HG02610 (cell line): ENCODE results near the gene CCDC85C.

Experiments used
- ATAC-seq: cut with Tn5 transposase; IDR thresholded peaks from one replicate; pipeline ENCODE4 v1.9.1; 2021; ENCODE audit warnings: mild to moderate bottlenecking, moderate library complexity; ENCODE audit not compliant: unreplicated experiment

Gene CCDC85C

DNA sequence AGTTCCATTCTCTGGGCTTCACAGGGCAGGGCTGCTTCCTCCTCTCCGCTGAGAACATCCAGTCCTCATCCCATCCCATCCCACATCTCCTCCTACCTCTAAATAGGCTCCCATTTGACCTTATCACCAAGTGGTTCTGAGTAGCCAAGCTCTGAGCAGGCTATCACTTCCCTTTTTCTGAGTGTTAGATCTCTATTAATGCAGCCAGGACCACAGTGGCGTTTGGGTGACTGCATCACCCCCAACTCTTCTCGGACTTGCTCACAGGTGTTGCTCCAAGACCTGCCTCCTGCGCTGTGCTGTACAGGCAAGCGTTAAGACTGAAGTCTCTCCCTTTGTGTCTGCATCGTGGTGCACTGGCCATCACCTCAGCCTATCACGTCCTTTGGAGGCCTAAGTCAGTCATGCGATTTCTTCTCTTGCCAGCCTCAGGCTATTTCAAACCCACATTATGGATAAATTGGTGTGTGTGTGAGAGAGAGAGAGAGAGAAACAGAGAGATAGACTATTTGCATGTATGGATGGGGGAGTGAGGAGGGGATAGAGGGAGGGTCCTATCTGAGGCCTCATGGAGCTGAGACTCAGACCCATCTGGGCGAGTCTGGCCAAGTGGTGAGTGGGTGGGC lies 28.5 kb upstream of the CCDC85C start:
- no peak for ATAC-seq

DNA sequence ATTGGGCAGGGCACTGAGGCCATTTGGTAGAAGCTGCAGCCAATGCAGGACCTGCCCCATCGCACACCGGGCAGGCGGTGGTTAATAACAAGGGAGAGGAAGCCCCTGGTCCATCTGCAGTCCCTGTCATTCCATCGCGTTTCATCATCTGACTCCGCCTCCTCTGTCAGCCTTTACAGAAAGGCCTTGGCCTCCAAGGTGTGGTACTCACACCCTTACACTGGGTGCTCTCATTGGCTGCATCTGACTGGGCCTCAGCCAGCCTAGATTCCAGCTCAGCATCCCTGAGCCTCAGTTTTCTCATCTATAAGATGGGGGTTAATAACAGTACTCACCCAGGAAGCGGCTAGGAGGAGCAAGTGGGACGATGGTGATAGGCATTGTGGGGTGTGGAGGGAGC lies 26.2 kb upstream of the CCDC85C start:
- no peak for ATAC-seq

DNA sequence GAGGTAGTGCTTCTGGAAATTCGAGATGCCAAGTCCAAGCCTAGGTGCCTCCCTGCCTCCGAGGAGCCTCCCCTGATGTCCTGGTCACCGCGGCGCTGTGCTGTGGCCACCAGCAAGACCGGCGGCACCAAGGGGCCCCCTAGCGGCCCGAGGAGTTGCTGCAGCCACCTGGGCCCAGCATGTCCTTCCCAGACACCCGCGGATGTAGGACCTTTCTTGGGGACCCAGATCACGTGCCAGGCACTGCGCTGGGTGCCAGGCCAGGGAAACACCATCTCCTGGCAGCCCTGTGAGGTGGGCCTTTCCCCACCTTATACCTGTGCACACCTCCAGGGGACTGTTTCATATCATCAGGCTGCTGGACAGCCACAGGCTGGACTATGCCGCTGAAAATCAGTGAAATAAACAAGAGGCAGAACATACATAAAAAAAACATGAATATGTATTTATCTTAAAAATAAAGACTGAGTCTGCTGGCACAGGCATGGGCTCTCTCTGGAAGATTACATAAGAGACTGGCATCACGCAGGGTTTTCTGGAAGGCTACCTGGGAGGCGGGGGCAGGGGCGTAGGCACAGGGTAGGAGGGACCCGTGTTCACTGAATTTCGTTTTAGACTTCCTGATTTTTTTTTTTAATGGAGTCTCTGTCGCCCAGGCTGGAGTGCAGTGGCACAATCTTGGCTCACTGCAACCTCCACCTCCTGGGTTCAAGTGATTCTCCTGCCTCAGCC lies 25.0 kb upstream of the CCDC85C start:
- no peak for ATAC-seq

DNA sequence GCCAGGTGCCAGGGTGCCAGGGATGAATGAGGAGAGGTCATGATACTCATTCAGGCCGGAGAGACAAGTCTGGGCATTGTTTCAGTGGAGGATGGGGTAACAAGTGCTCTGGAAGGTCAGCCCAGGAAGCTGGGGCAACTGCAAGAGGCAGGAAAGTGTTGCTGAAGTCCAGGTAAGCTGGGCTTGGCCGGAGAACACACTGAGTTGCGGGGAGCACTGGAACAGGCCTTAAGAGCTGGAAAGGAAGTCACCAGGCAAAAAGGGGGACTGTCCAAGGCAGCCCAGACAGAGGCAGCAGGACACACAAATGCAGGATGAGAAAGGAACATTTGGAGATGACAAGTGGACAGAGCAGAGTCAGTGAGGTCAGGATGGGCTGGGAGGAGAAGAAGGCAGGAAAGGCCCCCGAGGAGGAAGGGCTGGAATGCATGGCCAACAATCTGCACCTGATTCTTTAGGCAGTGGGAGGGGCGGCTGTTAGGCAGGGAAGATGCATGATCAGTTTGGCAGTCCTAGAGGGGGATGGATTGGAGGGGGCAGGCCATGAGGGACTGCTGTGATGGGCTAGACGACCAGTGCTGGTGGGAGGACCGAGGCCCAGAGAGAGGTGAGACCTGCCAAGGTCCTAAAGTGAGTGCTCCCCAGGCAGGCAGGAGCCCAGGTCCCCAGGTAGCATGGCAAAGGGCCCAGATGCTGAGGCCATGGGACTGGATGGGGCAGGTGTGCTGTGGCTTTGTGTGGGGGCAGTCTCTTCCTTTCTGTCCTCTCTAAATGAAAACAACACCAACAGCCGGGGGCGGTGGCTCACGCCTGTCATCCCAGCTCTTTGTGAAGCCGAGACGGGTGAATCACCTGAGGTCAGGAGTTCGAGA lies 23.7 kb upstream of the CCDC85C start:
- no peak for ATAC-seq

DNA sequence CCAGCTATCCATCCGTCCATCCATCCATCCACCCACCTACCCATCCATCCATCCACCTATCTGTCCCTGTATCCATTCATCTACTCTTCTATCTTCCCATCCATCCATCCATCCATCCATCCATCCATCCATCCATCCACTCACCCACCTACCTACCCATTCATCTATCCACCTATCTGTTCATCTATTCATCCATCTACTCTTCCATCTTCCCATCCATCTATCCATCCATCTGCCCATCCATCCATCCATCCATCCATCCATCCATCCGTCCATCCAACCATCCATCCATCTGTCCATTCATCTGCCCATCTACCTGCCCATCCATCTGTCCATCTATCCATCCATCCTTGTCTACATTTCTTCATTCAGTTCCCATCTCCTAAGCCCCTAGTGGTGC lies 23.1 kb upstream of the CCDC85C start:
- ATAC-seq: no peak

DNA sequence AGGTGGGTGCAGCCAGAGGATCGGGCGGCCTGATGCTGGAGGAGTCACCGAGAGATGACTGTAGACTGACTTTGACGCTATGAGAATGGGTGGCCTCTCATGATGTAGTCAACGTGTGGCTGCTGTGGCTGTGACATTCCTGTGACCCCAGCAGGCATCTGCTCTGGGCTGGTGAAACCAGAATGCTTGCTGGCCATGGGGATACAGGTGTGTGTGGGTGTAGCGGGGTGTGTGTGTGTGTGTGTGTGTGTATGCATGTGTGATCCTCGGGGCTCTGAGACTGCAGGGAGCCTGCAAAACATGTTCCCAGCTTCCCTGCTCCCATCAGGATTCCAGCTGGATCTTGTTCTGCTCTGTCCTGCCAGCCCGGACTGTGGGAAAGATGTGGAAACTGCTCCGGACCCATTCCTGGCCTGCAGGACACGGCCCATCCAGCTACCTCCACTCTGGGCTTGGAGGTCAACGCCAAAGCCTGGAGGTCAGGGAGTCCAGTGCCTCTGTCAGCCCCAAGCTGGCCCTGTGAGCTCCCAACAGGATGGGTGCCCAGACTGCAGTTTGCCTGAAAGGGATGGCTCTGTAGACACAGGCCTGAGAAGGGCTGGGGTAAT lies 22.1 kb upstream of the CCDC85C start:
- no peak for ATAC-seq

DNA sequence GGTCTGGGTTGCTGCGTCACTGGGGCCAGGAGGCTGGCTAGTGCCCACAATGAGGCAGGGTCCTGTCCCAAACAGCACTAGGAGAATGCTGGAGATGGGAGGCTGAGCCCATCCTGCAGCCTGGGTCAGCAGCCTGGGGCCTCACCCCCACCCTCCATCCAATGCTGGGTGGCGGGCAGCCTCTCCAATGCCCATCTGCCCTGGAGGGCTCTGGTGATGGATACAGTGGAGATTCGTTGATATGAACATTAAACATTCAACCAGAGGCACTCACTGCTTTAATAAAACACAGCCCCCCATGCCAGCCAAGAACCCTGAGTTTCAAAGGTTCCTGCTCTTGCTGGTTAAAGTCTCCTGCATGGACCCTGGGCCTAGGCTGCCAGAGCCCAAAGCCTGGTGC lies 21.5 kb upstream of the CCDC85C start:
- no peak for ATAC-seq

DNA sequence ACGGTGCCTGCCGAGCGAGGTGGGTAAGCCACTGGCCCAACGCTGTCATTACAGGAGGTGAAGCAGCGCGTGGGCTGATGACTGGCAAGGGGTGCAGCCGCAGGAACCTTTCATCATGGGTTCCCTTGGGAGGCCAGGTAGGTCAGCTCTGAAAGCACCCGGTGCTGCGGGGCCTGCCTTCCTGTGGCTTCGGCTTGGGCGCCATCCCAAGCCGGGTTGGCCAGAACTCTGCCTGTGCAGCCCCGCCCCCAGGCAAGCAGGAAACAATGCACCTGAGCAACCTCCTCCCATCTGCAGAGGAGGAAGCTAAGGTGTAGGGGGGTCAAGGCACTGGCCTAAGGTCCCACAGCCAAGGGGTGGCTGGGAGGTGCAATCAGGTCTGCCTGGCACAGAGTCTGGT lies 21.0 kb upstream of the CCDC85C start:
- ATAC-seq: no peak

DNA sequence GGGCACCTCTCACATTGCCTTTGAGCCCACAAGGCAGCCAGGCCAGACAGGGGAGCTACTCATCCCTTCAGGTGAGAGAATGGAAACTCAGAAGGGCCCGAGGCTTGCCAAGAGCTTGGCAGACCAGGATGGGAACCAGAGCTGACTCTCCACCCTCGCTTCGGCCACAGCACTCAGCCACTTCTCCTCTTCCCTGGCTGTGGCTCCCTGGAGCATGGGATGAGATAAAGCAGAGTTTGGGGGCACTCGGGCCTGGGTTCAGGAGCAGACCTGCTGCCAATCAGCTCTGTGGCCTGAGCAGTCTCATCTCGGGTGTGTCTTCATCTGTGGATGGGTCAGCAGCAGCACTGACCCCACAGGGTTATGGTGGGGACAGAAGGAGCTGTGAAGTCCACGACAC lies 20.0 kb upstream of the CCDC85C start:
- no peak for ATAC-seq

DNA sequence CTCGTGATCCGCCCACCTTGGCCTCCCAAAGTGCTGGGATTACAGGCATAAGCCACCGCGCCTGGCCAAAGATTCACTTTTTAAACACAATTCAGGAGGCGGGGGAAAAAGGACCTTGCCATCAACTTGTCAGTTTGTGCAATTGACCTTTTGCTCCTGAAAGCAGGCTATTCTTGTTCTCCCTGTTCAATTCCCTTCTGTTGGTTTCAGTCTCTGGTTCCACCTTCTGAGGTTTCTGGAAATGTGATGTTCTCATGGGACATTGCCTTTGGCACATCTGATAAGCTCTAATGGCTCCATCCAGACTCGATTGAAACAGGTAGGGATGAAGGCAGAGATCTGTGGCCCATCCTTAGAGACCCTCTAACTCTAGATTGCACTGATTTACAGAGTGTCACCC lies 17.9 kb upstream of the CCDC85C start:
- ATAC-seq: no peak

DNA sequence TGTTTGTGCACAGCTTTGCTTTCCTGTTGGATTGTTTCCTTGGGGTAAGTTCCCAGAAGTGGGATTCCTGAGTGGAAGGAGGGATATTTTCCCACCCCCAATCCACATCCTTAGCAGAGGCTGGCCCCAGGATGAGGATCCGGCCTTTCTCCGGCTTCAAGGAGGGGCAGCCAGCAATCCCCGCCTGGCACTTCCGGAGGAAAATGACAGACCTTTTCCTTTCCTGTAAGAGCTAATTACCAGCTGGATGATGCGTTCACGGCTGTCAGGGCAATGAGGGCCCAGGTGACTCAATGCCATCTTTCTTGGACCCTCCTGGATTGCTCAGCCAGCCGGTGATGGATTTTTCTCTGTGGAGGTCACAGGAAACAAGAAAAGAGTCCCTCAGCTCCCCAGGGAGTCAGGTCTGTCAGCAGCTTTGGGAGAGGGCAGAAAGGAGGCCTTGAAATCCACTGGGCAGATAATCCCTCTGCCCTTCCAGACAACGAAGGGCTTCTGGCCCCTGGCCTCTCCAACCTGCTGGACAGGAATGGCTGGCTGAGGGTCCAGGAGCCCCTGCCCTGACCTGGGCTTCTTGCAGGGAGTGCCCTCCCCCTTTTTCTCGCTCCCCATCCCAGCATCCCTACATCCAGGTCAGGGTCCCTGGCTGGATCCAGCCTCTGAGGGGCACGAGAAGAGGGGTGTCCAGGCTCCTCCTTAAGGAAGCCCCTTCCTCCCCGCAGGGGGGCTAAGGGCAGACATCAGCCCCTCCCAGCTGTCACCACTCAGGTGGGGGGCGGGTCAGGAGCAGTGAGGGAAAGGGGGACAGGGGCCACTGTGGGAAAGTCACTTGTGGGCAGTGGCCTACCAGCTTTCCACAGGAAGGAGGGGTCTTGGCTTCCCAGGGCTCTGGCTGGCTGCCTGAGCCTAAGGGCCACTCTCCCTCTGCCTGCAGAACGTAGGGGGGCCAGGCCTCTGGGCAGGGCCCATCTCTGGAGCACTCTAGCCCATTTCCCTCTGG lies 16.1 kb upstream of the CCDC85C start:
- no peak for ATAC-seq

DNA sequence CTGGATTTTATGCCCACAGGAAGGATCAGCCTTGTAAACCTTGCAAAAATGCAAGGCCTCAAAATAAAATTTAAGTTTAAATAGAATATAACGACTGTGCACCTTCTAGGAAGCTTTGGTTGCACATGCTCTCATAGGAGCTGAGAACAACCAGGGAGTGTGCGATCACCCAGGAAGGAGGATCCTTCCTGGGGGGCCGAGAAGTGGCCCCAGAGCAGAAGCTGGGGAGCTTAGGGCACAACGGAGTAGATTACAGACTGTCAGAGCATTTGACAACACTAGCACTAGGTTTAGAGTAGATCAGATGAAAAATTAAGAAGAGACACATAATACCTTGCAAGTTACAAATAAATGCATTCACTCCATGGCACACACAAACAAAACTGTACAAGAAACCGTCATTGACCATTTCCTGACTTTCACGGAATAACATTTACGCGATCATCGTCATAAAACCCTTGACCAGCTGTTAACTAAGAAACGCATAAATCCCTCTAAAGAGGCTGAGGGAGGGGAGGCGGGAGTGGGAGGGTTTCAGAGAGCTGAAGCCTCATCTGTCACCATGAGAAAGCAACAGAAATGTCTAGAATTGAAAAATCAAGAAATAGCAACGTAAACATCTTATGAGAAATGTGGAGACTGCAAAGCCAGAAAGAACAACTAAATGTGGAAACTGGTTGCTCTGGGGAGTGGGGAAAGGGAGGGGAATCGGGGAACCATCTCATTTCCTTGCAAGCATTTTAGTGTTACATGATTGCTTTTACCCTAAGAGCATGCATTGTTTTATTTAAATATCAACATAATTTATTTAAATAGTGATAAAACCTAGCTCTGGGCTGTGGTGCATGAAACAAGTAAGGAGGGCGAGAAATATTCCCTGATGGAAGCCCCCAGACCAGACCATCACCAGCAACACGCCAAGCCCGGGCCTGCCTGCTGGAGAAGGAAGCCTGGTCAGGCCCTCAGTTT lies 13.1 kb upstream of the CCDC85C start:
- ATAC-seq: no peak

DNA sequence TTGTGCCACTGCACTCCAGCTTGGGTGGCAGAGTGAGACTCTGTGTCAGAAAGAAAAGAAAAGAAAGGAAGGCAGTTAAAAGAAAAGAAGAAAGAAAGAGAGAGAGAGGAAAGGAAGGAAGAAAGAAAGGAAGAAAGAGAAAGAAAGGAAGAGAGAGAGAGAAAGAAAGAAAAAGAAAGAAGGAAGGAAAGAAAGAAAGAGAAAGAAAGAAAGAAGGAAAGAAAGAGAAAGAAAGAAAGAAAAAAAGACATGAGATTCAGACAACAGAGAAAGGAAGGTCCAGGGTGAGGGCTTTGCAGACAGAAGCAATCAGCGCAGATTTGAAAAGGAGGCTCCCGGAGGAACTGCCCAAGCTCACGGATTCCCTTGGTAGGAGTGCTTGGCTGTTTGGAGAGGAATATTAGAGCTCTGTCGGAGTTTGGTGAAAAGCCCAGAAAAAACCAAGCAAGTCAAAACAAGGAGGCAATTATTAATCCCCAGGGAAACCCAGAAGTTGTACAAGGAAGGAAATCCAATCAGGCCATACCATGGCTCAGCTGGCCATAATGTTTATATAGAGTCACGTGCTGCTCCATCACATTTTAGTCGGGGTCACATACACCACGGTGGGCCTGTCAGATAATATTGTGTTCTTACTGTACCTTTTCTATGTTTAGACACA lies 11.6 kb upstream of the CCDC85C start:
- ATAC-seq: no peak

DNA sequence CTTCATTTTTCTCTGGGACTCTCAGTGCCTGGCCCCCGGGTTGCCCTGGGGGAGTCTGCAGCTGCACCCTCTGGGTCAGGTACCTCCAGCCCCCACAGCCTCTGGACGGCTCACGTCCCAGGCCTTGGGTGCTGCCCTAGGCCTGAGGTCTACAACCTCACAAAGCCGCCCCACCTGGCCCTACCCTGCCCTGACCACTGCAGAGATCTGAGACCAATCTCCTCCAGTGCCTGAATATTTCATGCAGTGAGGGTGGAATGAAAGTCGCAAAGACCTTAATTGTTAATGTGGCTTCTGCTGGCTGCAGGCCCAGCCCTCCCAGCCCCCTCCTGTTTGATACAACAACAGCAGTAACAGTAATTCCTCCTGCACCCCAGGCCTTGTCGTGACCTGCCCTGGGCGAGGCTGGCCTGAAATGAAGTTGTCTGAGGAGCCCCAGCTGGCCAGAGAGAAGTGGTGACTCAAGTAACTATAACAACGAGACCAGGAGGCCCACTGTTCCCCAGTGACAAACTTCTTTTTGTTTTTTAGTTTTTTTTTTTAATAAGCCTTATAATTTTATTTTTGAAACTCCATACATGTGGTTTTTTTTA lies 8.8 kb upstream of the CCDC85C start:
- ATAC-seq: no peak

DNA sequence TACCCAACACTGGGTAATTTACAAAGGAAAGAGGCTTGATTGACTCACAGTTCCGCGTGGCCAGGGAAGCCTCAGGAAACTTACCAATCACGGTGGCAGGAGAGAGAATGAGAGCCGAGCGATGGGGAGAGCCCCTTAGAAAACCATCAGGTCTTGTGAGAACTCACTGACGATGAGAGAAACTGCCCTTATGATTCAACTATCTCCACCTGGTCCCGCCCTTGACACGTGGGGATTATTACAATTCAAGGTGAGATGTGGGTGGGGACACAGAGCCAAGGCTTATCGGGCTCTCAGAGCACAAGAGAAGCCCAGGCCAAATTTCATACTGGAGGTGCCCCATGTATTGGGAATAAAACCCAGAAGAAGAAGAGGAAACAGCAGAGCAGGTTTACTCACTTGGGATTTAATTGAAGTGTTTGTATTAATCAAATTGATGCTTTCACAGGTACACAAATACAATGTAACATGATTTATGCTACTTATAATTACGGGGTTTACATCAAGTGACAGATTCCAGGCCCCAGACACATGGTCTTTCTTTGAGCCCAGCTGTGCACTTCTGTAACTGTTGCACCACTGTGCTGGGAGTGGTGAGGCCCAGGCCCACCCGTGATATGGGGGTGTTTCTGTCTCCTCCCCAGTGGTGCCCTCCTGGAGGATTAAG lies 8.2 kb upstream of the CCDC85C start:
- no peak for ATAC-seq

DNA sequence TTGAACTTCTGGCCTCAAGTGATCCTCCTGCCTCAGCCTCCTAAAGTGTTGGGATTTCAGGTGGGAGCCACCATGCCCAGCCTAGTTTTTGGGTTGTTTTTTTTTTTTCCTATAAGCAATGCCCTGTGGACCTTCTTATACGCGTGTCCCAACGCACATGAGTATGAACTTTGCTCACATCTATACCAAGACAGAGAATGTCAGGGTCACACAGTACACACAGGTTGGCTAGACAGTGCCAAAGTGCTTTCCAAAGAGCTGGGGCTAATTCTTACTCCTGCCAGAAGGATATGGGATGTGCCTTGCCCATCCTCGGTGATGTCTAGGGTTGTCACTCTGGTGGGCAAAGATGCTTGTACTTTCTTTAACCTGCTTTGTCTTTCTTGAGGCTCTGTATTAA lies 7.6 kb upstream of the CCDC85C start:
- ATAC-seq: no peak

DNA sequence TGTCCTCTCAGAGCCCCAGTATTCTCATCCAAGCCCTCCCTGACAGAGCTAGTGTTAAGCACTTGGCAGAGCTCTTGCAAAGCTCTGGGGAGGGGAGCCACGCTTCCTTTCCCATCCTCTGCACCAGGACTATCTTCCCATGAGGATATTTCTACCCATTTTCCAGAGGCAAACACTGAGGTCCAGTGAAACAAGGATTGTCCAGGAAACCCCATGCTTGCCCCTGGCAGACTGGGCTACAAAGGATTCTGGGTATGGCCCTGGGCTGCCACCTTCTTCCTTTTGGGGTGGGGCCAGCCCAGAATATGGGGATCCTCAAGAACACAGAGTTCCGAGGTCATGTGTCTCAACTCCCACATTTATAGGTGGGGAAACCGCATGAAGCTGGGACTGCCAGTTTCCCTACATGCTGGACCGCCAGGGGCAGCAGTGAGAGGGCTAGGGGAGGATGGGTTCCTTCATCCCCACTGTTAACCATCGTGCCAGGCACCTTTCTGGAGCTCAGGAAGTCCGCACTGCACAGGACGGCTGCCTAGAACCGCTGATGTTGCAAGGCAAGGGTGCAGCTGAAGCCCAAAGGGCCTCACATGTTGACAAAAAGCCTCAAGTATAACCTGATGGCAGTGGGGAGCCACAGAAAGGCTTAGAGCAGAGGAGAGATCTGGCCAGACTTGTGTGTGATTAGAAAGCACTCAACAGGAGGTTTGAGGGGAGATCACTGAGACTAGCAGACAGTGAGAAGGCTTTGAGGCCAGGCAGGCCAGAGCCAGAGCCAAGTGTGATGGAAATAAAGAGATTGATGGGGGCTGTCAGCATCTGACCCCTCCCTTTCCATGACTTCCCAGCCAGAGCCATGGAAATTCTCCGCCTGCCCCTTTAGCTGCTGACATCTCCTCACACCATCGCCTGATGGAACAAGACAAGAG lies 5.5 kb upstream of the CCDC85C start:
- ATAC-seq: no peak
